Ecto neural progenitor cell (in vitro differentiated cells): ENCODE measurements around the gene P2RY1.

Source experiments
- DNase-seq: peaks from one replicate; pipeline ENCODE4 v3.0.0-alpha.2; 2018; ENCODE audit warnings: low spot score

The P2RY1 gene, protein sequence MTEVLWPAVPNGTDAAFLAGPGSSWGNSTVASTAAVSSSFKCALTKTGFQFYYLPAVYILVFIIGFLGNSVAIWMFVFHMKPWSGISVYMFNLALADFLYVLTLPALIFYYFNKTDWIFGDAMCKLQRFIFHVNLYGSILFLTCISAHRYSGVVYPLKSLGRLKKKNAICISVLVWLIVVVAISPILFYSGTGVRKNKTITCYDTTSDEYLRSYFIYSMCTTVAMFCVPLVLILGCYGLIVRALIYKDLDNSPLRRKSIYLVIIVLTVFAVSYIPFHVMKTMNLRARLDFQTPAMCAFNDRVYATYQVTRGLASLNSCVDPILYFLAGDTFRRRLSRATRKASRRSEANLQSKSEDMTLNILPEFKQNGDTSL

DNA sequence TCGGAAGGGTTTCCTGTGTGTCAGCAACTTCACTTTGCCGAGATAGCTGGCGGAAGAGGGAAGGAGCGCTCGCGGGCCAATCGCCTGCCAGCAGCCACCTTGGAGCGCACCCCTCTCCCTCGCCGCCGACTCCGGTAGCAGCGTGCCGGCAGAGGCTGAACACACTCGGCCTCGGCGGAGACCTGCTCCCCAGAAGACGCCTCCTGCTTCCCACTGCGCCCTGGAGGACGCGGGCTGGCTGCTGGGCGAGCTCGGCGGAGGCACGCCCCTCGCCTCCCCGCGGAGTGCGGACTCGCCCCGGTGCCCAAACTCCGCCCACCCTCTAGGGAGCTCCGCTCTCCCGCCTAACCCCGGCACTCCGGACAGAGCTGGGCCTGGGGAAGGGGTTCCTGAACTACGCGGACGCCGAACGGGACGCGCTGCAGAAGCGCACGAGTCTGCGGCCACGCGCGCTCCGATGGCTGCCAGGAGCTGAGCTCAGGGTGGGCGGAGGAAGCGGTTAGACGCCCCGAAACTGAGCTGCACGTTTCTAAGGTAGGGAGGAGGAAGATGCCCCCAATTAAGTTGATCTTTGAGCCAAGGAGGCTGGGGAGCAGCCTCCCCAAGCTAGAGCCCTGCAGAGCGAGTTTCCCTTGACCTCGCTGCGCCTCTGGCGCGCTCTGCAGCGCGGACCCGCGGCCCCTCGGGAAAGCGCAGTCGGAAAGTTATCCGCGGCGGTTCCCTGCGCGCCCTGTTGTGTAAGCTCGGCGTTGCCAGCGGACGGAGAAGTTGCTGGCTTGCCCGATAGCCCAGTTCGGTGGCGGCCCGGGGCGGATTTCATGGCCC, at the start of gene P2RY1:
Gene P2RY1 (plus strand): TSS at position 356 of the 825 bp plus-strand sequence. CDS start 652 bp downstream, outside the sequence.
- peak; percentile 88 for DNase-seq

DNA sequence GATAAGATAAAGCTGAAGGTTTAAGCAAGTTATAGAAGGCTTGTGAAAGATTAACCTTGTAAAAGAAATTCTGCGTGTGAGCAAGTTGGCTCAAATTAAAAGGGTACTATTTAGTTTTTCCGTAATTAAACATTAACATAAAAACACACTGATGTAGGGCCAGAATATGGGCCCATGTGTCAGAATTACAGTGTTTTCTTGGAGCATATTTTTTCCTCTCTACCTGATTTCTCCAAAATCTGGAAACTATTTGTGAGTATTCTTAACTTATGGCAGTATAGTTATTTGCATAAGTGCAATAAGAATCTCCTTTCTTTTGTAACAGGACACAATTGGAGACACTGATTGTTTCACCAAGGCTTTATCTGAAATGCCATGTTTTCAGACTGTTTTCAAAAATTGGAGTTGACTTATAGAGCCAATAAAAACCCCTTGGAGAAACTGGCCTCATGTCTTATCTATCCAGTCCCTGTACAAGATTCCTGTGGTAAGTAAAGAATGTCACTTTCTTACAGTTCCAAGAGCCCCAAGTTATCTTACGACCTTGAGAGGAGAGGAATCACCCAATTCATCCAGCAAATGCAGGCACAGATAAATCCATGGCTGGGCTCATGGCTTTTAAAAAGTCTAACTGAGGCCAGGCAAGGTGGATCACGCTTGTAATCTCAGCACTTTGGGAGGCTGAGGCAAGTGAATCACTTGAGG, 47.8 kb upstream of the P2RY1 start:
- no peak for DNase-seq

DNA sequence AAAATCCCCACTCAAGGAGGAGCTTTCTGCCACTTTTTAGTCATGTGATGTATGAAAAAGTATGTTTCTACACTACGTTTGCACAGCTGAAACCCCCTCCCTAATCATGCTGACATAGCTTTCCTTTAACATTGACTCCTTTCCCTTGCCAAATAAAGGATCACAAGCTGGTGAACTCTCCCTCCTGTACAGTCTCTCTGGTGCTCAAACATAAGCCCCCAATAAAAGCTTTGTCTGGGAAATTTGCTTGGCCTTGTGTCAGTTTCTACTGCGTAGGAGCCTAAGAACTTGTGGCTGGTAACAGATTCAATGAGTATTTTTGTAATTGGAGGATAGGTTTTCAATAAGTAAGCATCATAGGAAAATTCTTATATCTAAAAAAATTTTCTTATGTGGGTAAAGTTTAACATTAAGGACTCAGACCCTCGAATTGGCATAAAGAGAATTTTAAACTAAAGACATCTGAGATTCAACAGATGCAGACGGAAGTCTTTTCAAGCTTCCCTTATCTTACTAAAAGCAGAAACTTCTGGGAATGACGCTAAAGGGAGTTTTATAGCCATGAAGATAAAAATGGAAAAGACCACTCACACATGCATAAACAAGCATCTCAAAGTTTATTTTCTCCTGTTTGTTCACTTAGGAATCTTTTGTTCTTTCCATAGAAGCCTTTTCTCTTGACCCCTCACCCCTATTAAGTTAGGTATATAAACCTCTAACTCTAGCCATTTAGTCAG, 44.1 kb upstream of the P2RY1 start:
- no peak for DNase-seq

DNA sequence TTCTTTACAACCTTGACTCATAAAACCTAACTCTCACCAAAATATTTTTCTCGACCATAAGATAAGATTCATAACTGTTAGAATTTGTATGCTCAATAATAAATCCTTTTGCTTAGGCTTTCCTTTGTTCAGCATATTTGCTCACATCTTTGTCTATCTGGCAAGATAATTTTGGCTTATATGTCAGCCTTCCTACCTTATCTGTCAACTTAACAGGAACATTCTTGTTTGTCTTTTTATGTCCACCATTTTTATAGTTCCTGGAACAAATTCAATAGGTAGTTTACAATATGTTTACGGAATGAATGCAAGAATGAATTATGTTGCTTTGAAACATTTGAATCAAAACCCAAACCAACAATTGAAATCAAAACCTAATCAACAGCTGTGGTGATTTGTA, 41.0 kb upstream of the P2RY1 start:
- DNase-seq: no peak

- DNase-seq: no peak
These were observed 37.0 kb upstream of the P2RY1 start for GRCh38 chr3:152797751-152798432.

DNA sequence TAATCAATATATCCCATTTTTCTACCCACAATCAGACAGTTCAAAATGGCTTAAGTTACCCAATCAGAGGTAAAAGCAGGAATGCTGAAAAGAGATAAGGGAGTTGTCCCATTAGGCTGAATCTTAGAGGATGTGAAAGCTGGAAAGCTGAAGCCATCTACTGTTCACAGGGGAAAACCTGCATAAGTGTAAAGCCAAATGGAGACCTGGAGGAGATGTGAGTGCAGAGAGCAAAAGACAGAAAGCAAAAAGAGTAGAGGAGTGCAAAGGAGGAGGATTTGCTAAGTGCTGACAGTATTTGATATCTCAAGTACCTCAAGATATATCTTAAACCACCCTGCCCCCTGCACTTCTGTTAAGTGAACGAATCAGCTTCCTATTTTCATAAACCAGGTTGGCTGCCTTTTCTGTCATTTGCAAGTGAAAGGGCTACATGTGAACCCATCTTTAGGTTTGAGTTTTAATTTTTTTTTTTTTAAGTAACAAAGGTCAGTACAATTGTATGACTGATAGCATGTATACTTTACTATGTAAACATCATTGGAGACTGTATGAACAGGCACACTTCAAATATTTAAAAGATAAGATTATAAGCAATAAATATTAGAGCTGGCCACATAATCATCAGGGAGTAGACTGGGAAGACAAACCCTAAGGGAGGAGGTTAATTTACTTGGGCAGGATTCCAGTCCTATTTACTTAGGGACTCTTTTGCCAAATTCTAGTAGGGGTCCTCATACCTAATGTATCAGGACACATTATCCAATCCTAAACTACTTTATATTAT, 22.8 kb upstream of the P2RY1 start:
- DNase-seq: no peak

- no peak for DNase-seq
These were observed 17.5 kb upstream of the P2RY1 start for GRCh38 chr3:152817400-152817799.

DNA sequence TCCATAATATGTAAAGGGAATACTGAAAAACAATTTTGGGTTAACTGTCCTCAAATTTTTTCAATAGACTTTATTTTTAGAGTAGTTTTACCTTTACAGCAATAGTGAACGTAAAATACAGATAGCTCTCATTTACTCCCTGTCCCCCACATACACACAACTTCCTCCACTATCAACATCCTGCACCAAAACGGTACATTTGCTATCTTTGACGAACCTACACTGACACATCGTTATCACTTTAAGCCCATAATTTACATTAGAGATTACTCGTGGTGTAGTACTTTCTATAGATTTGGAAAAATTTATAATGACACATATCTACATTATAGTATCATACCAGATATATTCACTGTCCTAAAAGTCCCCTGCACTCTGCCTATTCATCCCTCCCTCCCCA, 16.9 kb upstream of the P2RY1 start:
- no peak for DNase-seq

DNA sequence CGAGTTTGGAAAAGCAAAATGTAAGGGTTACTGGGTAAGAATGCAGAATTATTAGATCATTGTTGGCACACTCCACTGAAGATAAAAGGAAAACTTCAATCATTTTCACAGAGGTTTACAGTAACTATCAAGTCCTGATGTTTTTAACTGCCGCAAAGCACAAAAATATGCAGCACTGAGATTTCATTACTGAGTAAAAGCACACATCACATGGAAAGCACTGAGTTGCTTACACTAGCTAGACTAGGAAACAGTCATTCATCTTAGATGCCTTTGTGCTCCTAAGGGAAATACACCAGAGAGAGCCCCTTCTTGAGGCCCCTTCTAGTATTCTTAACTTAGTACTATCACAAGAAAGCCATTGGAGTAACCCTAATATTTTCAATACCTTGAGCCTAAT, 11.8 kb upstream of the P2RY1 start:
- DNase-seq: no peak

GRCh38 chr3:152823781-152824180, 11.2 kb upstream of the P2RY1 start:
- DNase-seq: no peak

DNA sequence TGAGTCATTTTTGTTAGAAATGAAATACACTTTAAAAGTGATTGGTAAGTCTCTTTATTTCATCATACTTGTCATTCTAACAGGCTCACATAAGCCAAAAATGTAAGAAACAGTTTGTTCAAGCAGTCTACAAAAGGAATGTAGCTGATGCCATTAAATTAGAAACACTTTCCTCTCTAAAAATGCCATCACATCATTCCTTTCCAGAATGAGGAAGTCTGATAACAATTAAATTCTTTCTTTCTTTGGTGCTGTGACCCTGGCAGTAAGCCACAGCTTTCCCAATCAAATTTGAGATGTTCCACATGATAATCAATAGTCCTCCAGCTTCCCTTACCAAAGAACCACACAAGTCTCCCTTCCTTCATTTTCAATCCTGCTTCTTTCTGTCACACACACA, 9.4 kb upstream of the P2RY1 start:
- DNase-seq: no peak

DNA sequence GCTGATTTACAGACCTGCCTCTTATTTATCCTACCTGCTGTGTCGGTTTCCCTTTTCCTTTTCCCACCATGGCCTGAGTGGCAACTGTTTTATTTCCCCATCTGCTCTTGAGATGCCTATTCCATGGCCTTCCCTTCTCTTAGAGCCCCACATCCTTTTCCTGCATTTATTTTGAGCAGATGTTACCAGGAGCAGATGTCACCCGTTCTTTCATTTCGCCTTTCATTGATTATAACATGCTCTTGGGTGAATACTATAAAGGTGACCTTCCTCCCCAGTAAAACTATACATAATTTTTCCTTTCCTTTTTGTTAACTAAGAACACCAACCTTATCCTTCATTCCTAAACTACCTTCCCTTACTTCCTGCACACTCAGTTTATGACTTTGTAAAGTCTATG, 8.5 kb upstream of the P2RY1 start:
- no peak for DNase-seq

DNA sequence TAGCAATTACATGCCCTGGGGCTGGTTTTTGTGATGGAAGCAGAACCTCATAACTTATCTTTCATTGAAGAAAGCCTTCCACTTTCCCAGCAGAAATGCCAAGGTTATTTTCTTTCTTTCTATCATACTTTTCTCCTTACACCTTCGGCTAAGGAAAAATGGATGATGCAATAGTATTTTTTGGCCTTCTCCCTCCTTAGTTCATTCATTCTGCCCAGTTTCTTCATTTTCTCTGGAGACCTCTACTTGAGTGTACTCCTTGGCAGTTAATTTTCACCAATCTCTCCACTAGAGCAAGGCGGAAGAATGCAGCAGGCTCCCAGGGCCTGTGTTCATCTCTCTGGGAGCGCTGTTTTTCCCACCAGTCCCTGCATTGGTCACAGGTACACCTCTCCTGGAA, 7.6 kb upstream of the P2RY1 start:
- DNase-seq: no peak

DNA sequence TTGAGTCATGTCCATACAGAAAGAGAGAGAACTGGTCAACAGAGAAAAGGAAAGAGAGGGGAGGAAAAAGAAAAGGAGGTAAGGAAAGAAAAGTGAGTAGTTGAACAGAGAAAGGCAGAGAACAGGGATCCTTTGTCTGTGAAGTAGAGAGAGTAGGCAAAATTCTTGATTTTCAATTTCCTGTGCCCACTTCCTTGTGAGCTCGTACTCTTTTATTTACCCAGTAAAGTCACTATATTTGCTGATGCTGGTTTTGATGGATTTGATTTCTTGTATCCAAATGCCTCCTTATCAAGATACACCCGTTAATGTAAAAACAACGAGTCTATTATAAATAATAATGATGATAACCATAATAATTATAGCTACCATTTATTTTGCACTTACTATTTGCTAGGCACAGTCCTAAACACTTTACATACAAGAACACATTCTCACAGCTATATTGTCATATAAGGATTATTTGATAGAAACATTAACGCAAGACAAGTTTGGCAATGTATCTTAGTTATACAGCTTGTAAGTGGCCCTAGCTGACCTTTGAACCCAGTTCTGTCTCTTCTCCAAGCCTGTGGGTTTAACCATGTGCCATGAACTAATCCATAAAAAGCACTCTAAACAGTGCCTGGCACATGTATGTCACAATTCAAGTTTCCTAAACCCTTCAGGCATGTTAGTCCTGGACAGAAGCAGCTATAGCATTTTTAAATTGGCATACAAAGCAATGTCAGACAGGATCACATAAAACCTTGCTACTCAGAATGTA, 6.7 kb upstream of the P2RY1 start:
- no peak for DNase-seq

- no peak for DNase-seq
These were observed 4.7 kb upstream of the P2RY1 start for GRCh38 chr3:152830245-152830644.

GRCh38 chr3:152832046-152832445, 2.9 kb upstream of the P2RY1 start:
- no peak for DNase-seq

GRCh38 chr3:152833089-152833488, 1.8 kb upstream of the P2RY1 start:
- DNase-seq: no peak

GRCh38 chr3:152834191-152834775, 648 bp upstream of the P2RY1 start:
- DNase-seq: no peak

DNA sequence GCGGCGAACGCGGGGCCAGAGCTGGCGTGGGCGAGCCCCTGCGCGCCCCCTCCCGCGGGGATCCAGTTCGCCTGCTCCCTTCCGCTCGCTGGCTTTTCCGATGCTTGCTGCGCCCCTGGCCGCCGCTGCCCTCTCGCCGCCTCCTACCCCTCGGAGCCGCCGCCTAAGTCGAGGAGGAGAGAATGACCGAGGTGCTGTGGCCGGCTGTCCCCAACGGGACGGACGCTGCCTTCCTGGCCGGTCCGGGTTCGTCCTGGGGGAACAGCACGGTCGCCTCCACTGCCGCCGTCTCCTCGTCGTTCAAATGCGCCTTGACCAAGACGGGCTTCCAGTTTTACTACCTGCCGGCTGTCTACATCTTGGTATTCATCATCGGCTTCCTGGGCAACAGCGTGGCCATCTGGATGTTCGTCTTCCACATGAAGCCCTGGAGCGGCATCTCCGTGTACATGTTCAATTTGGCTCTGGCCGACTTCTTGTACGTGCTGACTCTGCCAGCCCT, 721 bp downstream of the P2RY1 start:
- DNase-seq: peak; percentile 80
